ENCODE data around the gene FABP6.

GRCh38 chr5:160242145-160242544, 12.8 kb downstream of the FABP6 start:
- TF ChIP-seq CTCF (IDR thresholded peaks at IDR 0.05; ENCODE audit: poor library complexity) (no peak), EZH2 (IDR thresholded peaks at IDR 0.05; ENCODE audit: borderline replicate concordance) (no peak), EZH2phosphoT487 (IDR thresholded peaks at IDR 0.05; ENCODE audit: low read depth, severe bottlenecking, unreplicated experiment) (no peak)
